CD14-positive monocyte (primary cell): ENCODE results near the gene ANO2. TPM values are rescaled to one million over a fixed set of nuclear protein-coding genes. Genes with fewer than 3 reads are reported as not detected.

ENCODE experiments used
- DNase-seq, 3 donors: peaks; one replicate each; pipeline ENCODE4 v3.0.0-alpha.2; 2011 to 2022
- H2AFZ ChIP-seq: 2 replicates; pipeline ENCODE4 v1.6.0; 2012; ENCODE audit warnings: mild to moderate bottlenecking, low read depth, low read length, inconsistent platforms; ENCODE audit not compliant: insufficient read depth, poor library complexity, severe bottlenecking
- H3K27ac ChIP-seq, 2 donors: 1 replicate in 1 of 2; 2 replicates in 1 of 2; pipeline ENCODE4 v1.5.1; 2012 to 2013; ENCODE audit warnings: low read length in 2 of 2, control low read depth in 1 of 2, inconsistent platforms in 1 of 2, low read depth in 1 of 2, mild to moderate bottlenecking in 1 of 2
- H3K27me3 ChIP-seq, 2 donors: one replicate each; pipeline versions ENCODE4 v1.6.0 to v1.6.1; 2011 to 2013; ENCODE audit warnings: low read length in 2 of 2; ENCODE audit not compliant: control insufficient read depth in 2 of 2, insufficient read depth in 2 of 2
- H3K36me3 ChIP-seq, 2 donors: replicated peaks in 1 of 2; 1 replicate in 1 of 2; 2 replicates in 1 of 2; pipeline versions ENCODE4 v1.5.1 to v1.6.1; 2012 to 2013; ENCODE audit warnings: low read length in 2 of 2, control low read depth in 1 of 2, inconsistent platforms in 1 of 2, mild to moderate bottlenecking in 1 of 2; ENCODE audit not compliant: insufficient read depth in 2 of 2, control insufficient read depth in 1 of 2
- H3K4me1 ChIP-seq, 2 donors: 1 replicate in 1 of 2; 2 replicates in 1 of 2; pipeline versions ENCODE4 v1.5.1 to v1.6.1; 2012 to 2013; ENCODE audit warnings: low read length in 2 of 2, control low read depth in 1 of 2, inconsistent platforms in 1 of 2, mild to moderate bottlenecking in 1 of 2, moderate library complexity in 1 of 2; ENCODE audit not compliant: insufficient read depth in 2 of 2, control insufficient read depth in 1 of 2
- H3K4me2 ChIP-seq: replicated peaks from 2 replicates; pipeline ENCODE3; 2012; ENCODE audit warnings: low read length, moderate library complexity, mild to moderate bottlenecking; ENCODE audit not compliant: poor library complexity, severe bottlenecking; ENCODE audit errors: extremely low read depth
- H3K4me3 ChIP-seq, 3 experiments: fragments of 200-600 bp in 1 of 3; sonication (generic) in 1 of 3; replicated peaks in 1 of 3; 1 replicate in 2 of 3; 2 replicates in 1 of 3; pipeline ENCODE4 v1.5.1; 2011 to 2013; ENCODE audit warnings: low read length in 3 of 3, mild to moderate bottlenecking in 3 of 3, control low read depth in 2 of 3, low read depth in 2 of 3, inconsistent platforms in 1 of 3, moderate library complexity in 1 of 3
- H3K79me2 ChIP-seq: 2 replicates; pipeline ENCODE4 v1.6.0; 2012; ENCODE audit warnings: mild to moderate bottlenecking, control low read depth, inconsistent platforms, low read length, moderate library complexity; ENCODE audit not compliant: insufficient read depth
- H3K9ac ChIP-seq: 2 replicates; pipeline ENCODE4 v1.6.0; 2017; ENCODE audit warnings: low read length, mild to moderate bottlenecking; ENCODE audit not compliant: insufficient read depth, poor library complexity, severe bottlenecking
- H3K9me3 ChIP-seq, 2 donors: replicated peaks in 1 of 2; 1 replicate in 1 of 2; 2 replicates in 1 of 2; pipeline versions ENCODE4 v1.5.1 to v1.6.1; 2012 to 2013; ENCODE audit warnings: low read length in 2 of 2, control low read depth in 1 of 2; ENCODE audit not compliant: control insufficient read depth in 1 of 2, insufficient read depth in 1 of 2
- H4K20me1 ChIP-seq: 2 replicates; pipeline ENCODE4 v1.6.0; 2012; ENCODE audit warnings: mild to moderate bottlenecking, low read length, control low read depth, moderate library complexity; ENCODE audit not compliant: insufficient read depth
- H3K27ac Mint-ChIP-seq, 7 donors: one replicate each; pipeline ENCODE4 v1.8.0; 2020; ENCODE audit warnings: mild to moderate bottlenecking in 7 of 7, mixed read lengths in 7 of 7, moderate library complexity in 6 of 7, inconsistent platforms in 2 of 7
- H3K27me3 Mint-ChIP-seq, 3 donors: one replicate each; pipeline ENCODE4 v1.8.0; 2021 to 2022; ENCODE audit warnings: low read depth in 3 of 3, mild to moderate bottlenecking in 3 of 3, mixed read lengths in 3 of 3, moderate library complexity in 3 of 3, inconsistent platforms in 1 of 3
- H3K36me3 Mint-ChIP-seq, 2 donors: one replicate each; pipeline ENCODE4 v1.8.0; 2020; ENCODE audit warnings: mixed read lengths in 2 of 2, inconsistent platforms in 1 of 2, mild to moderate bottlenecking in 1 of 2
- H3K4me1 Mint-ChIP-seq: one replicate; pipeline ENCODE4 v1.8.0; 2020; ENCODE audit warnings: mild to moderate bottlenecking, mixed read lengths
- H3K4me3 Mint-ChIP-seq, 2 donors: one replicate each; pipeline ENCODE4 v1.8.0; 2020; ENCODE audit warnings: mild to moderate bottlenecking in 2 of 2, mixed read lengths in 2 of 2, moderate library complexity in 1 of 2
- H3K9me3 Mint-ChIP-seq, 7 donors: one replicate each; pipeline ENCODE4 v1.8.0; 2020 to 2022; ENCODE audit warnings: mixed read lengths in 7 of 7, mild to moderate bottlenecking in 6 of 7, moderate library complexity in 6 of 7, inconsistent platforms in 2 of 7
- CTCF ChIP-seq: fragments of 200-600 bp; IDR thresholded peaks from one replicate; pipeline ENCODE4 v1.8.0; 2022; ENCODE audit warnings: antibody characterized with exemption, mild to moderate bottlenecking
- WGBS: methylation state at CpG from one replicate; pipeline ENCODE4 v1.1.5; 2013; ENCODE audit warnings: missing lambda C conversion rate; ENCODE audit not compliant: insufficient coverage; 5-methylcytosine and 5-hydroxymethylcytosine counted together
- intact Hi-C, 2 donors: fragments of 100-400 bp; cut with micrococcal nuclease; formaldehyde crosslinking; loops; one replicate each; pipeline versions ENCODE4 v1.15.0 to v1.15.1; 2023
- polyA plus RNA-seq, 3 donors: library from polyadenylated mRNA; depleted of rRNA in 1 of 3; unstranded in 2 of 3; stranded (reverse) in 1 of 3; fragments of 300-500 nt in 2 of 3; fragments of >200 nt in 1 of 3; fragmentation: Illumina TruSeq in 2 of 3; gene quantifications; 1 replicate in 2 of 3; 2 replicates in 1 of 3; pipeline ENCODE4 v1.2.3, GENCODE V29; 2012 to 2021

Gene ANO2
- polyA plus RNA-seq, 3 donors, result not detected

- no peak overlapping the region for H3K4me3 ChIP-seq
- no peaks in the 10 kb centered on the region for H3K36me3 ChIP-seq
- no peaks in the 10 kb centered on the region for H3K36me3 Mint-ChIP-seq
- no peak overlapping the region for H3K4me2 ChIP-seq
- intact Hi-C loops, result no loop called here
- no peaks in the 10 kb centered on the region for H3K27me3 ChIP-seq
- peaks cover 3 to 9% (median 7%) of the 10 kb centered on the region in 3 donors for H3K27me3 Mint-ChIP-seq
- no peaks in the 10 kb centered on the region for H3K4me1 ChIP-seq
- H3K4me1 Mint-ChIP-seq, result no peaks in the 10 kb centered on the region
- H2AFZ ChIP-seq, result no peak overlapping the region
- H3K9me3 Mint-ChIP-seq, result no peaks in the 10 kb centered on the region
- no peak for TF ChIP-seq CTCF
- no peak overlapping the region for H3K27ac ChIP-seq
- no peak overlapping the region for H3K4me3 Mint-ChIP-seq
- no peaks in the 10 kb centered on the region for H3K79me2 ChIP-seq
- no peak for DNase-seq
- 90% methylated on average over 6 of the region's 7 CpGs for WGBS
- H4K20me1 ChIP-seq, result no peaks in the 10 kb centered on the region
- no peak overlapping the region for H3K27ac Mint-ChIP-seq
- H3K9me3 ChIP-seq, result no peaks in the 10 kb centered on the region
- no peak overlapping the region for H3K9ac ChIP-seq
Measured at GRCh38 chr12:5803532-5803931, 141.5 kb downstream of the ANO2 start.

- H3K36me3 Mint-ChIP-seq, result no peaks in the 10 kb centered on the region
- no peak for TF ChIP-seq CTCF
- no peak overlapping the region for H3K27ac Mint-ChIP-seq
- intact Hi-C loops, result no loop called here
- no peaks in the 10 kb centered on the region for H4K20me1 ChIP-seq
- H3K27ac ChIP-seq, result no peak overlapping the region
- peaks cover 3 to 6% (median 4%) of the 10 kb centered on the region in 3 donors for H3K27me3 Mint-ChIP-seq
- H3K79me2 ChIP-seq, result no peaks in the 10 kb centered on the region
- no peak overlapping the region for H2AFZ ChIP-seq
- H3K27me3 ChIP-seq, result no peaks in the 10 kb centered on the region
- no peak overlapping the region for H3K9ac ChIP-seq
- WGBS, result 98% methylated on average over 10 of the region's 12 CpGs
- H3K36me3 ChIP-seq, result no peaks in the 10 kb centered on the region
- no peaks in the 10 kb centered on the region for H3K9me3 Mint-ChIP-seq
- H3K4me3 Mint-ChIP-seq, result no peak overlapping the region
- H3K4me2 ChIP-seq, result no peak overlapping the region
- H3K4me1 Mint-ChIP-seq, result peaks cover 6% of the 10 kb centered on the region
- H3K4me3 ChIP-seq, result no peak overlapping the region
- no peak for DNase-seq
- no peaks in the 10 kb centered on the region for H3K9me3 ChIP-seq
- H3K4me1 ChIP-seq, result no peaks in the 10 kb centered on the region
Measured at GRCh38 chr12:5798242-5799015, 146.6 kb downstream of the ANO2 start.
